Activated CD4-positive, alpha-beta T cell treated with anti-CD3 and anti-CD28 coated beads, Interleukin-2, amount 50 U/mL, for 4 hours (primary cell): ENCODE data around the gene C2orf81.
A peak's percentile ranks its signal among the peaks of the same experiment; 100 is the strongest.
"Not testable (repeated sequence)": the region's sequence is repeated elsewhere in the genome, so short reads cannot be mapped to it uniquely, and the experiment has no call there.

ENCODE experiments used
- DNase-seq, 2 experiments: peaks; one replicate each; pipeline ENCODE4 v3.0.0-alpha.2; 2020

The C2orf81 gene

GRCh38 chr2:74421221-74421870 is at the start of gene C2orf81, which contains the start of gene WDR54:
Gene C2orf81, minus strand, starts transcription at chr2:74421619. Its CDS starts 59 bp downstream, at chr2:74421560.
Gene WDR54, plus strand, starts transcription at chr2:74421730. Its CDS starts 424 bp downstream, at chr2:74422154.
- peak; percentile 85 to 86 for DNase-seq

- DNase-seq, result not testable (repeated sequence)
Measured at GRCh38 chr2:74470742-74471141, 49.3 kb upstream of the C2orf81 start.

GRCh38 chr2:74464406-74464805 is 43.0 kb upstream of the C2orf81 start:
- no peak for DNase-seq

GRCh38 chr2:74462786-74463105 is 41.3 kb upstream of the C2orf81 start:
- DNase-seq, result no peak

GRCh38 chr2:74462054-74462785 is 40.8 kb upstream of the C2orf81 start:
- DNase-seq, result no peak

- no peak for DNase-seq
Measured at GRCh38 chr2:74461187-74462053, 40.0 kb upstream of the C2orf81 start.

- DNase-seq, result not testable (repeated sequence)
Measured at GRCh38 chr2:74460187-74460586, 38.8 kb upstream of the C2orf81 start.

GRCh38 chr2:74459503-74460118 is 38.2 kb upstream of the C2orf81 start:
- not testable (repeated sequence) for DNase-seq

- no peak for DNase-seq
Measured at GRCh38 chr2:74458938-74459363, 37.5 kb upstream of the C2orf81 start.

- peak; percentile 99 for DNase-seq
Measured at GRCh38 chr2:74458132-74458937, 36.9 kb upstream of the C2orf81 start, which contains the start of gene WBP1. Gene WBP1, plus strand, starts transcription at chr2:74458438. Its CDS starts 165 bp downstream, at chr2:74458603.

GRCh38 chr2:74457549-74458131 is 36.2 kb upstream of the C2orf81 start:
- DNase-seq, result peak; percentile 75 to 78

- no peak for DNase-seq
Measured at GRCh38 chr2:74457129-74457548, 35.7 kb upstream of the C2orf81 start.

- peak; percentile 96 to 97 for DNase-seq
Measured at GRCh38 chr2:74454654-74455511, 33.5 kb upstream of the C2orf81 start, which contains the start of gene INO80B. Gene INO80B, plus strand, starts transcription at chr2:74455087. Its CDS starts 30 bp downstream, at chr2:74455117.

- no peak for DNase-seq
Measured at GRCh38 chr2:74450570-74451190, 29.3 kb upstream of the C2orf81 start.

- DNase-seq, result no peak
Measured at GRCh38 chr2:74448771-74449170, 27.4 kb upstream of the C2orf81 start.

- no peak for DNase-seq
Measured at GRCh38 chr2:74447230-74447999, 26.0 kb upstream of the C2orf81 start.

- no peak for DNase-seq
Measured at GRCh38 chr2:74444498-74445318, 23.3 kb upstream of the C2orf81 start.
